HG03520 (cell line): ENCODE measurements around the gene EFCC1.

Source experiments
- ATAC-seq: cut with Tn5 transposase; IDR thresholded peaks from one replicate; pipeline ENCODE4 v1.9.1; 2021; ENCODE audit warnings: mild to moderate bottlenecking, moderate library complexity; ENCODE audit not compliant: unreplicated experiment

The EFCC1 gene

GRCh38 chr3:129030611-129031010, 29.5 kb downstream of the EFCC1 start:
- ATAC-seq, result no peak

GRCh38 chr3:129031476-129032215, 30.5 kb downstream of the EFCC1 start:
- no peak for ATAC-seq

GRCh38 chr3:129032716-129033115, 31.6 kb downstream of the EFCC1 start:
- ATAC-seq, result no peak

- no peak for ATAC-seq
These were observed 32.0 kb downstream of the EFCC1 start for GRCh38 chr3:129033151-129033550.

- no peak for ATAC-seq
These were observed 32.7 kb downstream of the EFCC1 start for GRCh38 chr3:129033633-129034321.

- no peak for ATAC-seq
These were observed 33.5 kb downstream of the EFCC1 start for GRCh38 chr3:129034642-129035041.

GRCh38 chr3:129035360-129036221, 34.5 kb downstream of the EFCC1 start:
- ATAC-seq, result no peak

- ATAC-seq, result no peak
These were observed 35.4 kb downstream of the EFCC1 start for GRCh38 chr3:129036222-129037092.

GRCh38 chr3:129037093-129037419, 36.0 kb downstream of the EFCC1 start:
- no peak for ATAC-seq

GRCh38 chr3:129038121-129038855, 37.2 kb downstream of the EFCC1 start:
- no peak for ATAC-seq

- no peak for ATAC-seq
These were observed 38.4 kb downstream of the EFCC1 start for GRCh38 chr3:129039271-129040038.

GRCh38 chr3:129040039-129040336, 38.9 kb downstream of the EFCC1 start:
- no peak for ATAC-seq

- no peak for ATAC-seq
These were observed 39.6 kb downstream of the EFCC1 start for GRCh38 chr3:129040579-129041300.

GRCh38 chr3:129045675-129046036, 44.6 kb downstream of the EFCC1 start:
- no peak for ATAC-seq

- ATAC-seq, result no peak
These were observed 45.1 kb downstream of the EFCC1 start for GRCh38 chr3:129046037-129046731.

- no peak for ATAC-seq
These were observed 45.8 kb downstream of the EFCC1 start for GRCh38 chr3:129046732-129047552.

- ATAC-seq, result no peak
These were observed 46.4 kb downstream of the EFCC1 start for GRCh38 chr3:129047553-129047839.
